ENCODE measurements around the gene HLA-DPA1.
A peak's percentile ranks its signal among the peaks of the same experiment; 100 is the strongest.

DNA sequence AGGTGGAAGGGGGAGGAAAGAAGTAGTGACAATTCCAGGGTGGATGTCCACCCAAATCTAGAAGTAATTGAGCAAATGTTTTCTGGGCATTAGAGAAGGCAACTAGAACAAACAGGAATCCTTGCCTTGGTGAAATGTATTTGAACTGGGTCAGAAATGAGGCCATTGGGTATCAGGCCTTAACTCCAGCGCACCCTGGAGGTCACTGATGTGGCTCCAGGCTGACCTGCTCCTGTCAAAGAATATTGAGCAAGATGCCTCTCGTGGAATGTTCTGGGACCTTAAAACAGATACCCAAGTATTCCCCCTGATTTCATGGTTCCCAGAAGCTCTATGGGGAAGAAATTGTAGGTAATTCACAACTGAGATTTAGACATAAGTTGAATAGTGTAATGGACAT is 9.3 kb upstream of the HLA-DPA1 start:
- TF ChIP-seq, protein P1, sequence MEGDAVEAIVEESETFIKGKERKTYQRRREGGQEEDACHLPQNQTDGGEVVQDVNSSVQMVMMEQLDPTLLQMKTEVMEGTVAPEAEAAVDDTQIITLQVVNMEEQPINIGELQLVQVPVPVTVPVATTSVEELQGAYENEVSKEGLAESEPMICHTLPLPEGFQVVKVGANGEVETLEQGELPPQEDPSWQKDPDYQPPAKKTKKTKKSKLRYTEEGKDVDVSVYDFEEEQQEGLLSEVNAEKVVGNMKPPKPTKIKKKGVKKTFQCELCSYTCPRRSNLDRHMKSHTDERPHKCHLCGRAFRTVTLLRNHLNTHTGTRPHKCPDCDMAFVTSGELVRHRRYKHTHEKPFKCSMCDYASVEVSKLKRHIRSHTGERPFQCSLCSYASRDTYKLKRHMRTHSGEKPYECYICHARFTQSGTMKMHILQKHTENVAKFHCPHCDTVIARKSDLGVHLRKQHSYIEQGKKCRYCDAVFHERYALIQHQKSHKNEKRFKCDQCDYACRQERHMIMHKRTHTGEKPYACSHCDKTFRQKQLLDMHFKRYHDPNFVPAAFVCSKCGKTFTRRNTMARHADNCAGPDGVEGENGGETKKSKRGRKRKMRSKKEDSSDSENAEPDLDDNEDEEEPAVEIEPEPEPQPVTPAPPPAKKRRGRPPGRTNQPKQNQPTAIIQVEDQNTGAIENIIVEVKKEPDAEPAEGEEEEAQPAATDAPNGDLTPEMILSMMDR (IDR thresholded peaks at IDR 0.05), result peak; percentile 87
- no peak for TF ChIP-seq ZFX (IDR thresholded peaks at IDR 0.05; ENCODE audit: borderline replicate concordance)
